Upper lobe of left lung (tissue), 4 donors: ENCODE measurements around the gene BMP8B.

Experiments used
- EP300 ChIP-seq, 4 donors: sonication (generic); formaldehyde crosslinking; IDR thresholded peaks; one replicate each; pipeline ENCODE4 v1.5.1; 2017; ENCODE audit warnings: antibody characterized with exemption in 4 of 4, control low read depth in 2 of 4
- POLR2A ChIP-seq, 4 donors: fragments of 450-650 bp; IDR thresholded peaks; one replicate each; pipeline ENCODE4 v1.5.1; 2016 to 2017; ENCODE audit warnings: antibody characterized with exemption in 4 of 4, mild to moderate bottlenecking in 2 of 4
- POLR2AphosphoS5 ChIP-seq, 2 donors: sonication (generic); formaldehyde crosslinking; IDR thresholded peaks; one replicate each; pipeline ENCODE4 v1.5.1; 2017; ENCODE audit warnings: antibody characterized with exemption in 2 of 2
- TF ChIP-seq, protein P1 (sequence below), 6 experiments: fragments of 450-650 bp in 4 of 6; fragments of 200-600 bp in 2 of 6; sonication (generic) in 2 of 6; IDR thresholded peaks; one replicate each; pipeline ENCODE4 v1.5.1; 2016 to 2019; ENCODE audit warnings: antibody characterized with exemption in 6 of 6

- TF ChIP-seq, protein P1, sequence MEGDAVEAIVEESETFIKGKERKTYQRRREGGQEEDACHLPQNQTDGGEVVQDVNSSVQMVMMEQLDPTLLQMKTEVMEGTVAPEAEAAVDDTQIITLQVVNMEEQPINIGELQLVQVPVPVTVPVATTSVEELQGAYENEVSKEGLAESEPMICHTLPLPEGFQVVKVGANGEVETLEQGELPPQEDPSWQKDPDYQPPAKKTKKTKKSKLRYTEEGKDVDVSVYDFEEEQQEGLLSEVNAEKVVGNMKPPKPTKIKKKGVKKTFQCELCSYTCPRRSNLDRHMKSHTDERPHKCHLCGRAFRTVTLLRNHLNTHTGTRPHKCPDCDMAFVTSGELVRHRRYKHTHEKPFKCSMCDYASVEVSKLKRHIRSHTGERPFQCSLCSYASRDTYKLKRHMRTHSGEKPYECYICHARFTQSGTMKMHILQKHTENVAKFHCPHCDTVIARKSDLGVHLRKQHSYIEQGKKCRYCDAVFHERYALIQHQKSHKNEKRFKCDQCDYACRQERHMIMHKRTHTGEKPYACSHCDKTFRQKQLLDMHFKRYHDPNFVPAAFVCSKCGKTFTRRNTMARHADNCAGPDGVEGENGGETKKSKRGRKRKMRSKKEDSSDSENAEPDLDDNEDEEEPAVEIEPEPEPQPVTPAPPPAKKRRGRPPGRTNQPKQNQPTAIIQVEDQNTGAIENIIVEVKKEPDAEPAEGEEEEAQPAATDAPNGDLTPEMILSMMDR (IDR thresholded peaks at IDR 0.05) = peak in 1 of 6 experiments; percentile 6
- TF ChIP-seq POLR2A (IDR thresholded peaks at IDR 0.05) (peak in 2 of 4 donors; percentile 5 to 37), POLR2AphosphoS5 (IDR thresholded peaks at IDR 0.05) (no peak), EP300 (IDR thresholded peaks at IDR 0.05) (no peak)
Measured at GRCh38 chr1:39788758-39789570, at the start of gene BMP8B.
